Natural killer cell (primary cell): ENCODE results near the gene AUH. TPM values are rescaled to one million over a fixed set of nuclear protein-coding genes. Genes with fewer than 3 reads are reported as not detected.

Source experiments
- ATAC-seq, 3 donors: fragments of 150-1000 bp in 2 of 3; fragments of 200-7000 bp in 1 of 3; cut with Tn5 transposase; 1 replicate in 1 of 3; 2 replicates in 2 of 3; pipeline ENCODE4 v1.10.0; 2021; ENCODE audit warnings: mild to moderate bottlenecking in 2 of 3, moderate library complexity in 2 of 3
- DNase-seq, 2 donors: peaks; one replicate each; pipeline versions ENCODE4 v3.0.0 to v3.0.0-alpha.2; 2013 to 2021; ENCODE audit warnings: mixed read lengths in 1 of 2
- H3K27ac ChIP-seq: one replicate; pipeline ENCODE4 v1.5.1; 2013; ENCODE audit warnings: mild to moderate bottlenecking, low read length
- H3K27me3 ChIP-seq: one replicate; pipeline ENCODE4 v1.6.1; 2013; ENCODE audit warnings: low read length; ENCODE audit not compliant: control insufficient read depth, insufficient read depth
- H3K36me3 ChIP-seq: one replicate; pipeline ENCODE4 v1.6.1; 2013; ENCODE audit warnings: low read length; ENCODE audit not compliant: control insufficient read depth, insufficient read depth
- H3K4me1 ChIP-seq: one replicate; pipeline ENCODE4 v1.6.1; 2013; ENCODE audit warnings: low read length; ENCODE audit not compliant: control insufficient read depth, insufficient read depth
- H3K4me3 ChIP-seq: one replicate; pipeline ENCODE4 v1.5.1; 2013; ENCODE audit warnings: low read length
- H3K9me3 ChIP-seq: one replicate; pipeline ENCODE4 v1.6.1; 2013; ENCODE audit warnings: low read length; ENCODE audit not compliant: control insufficient read depth, insufficient read depth
- H3K27ac Mint-ChIP-seq, 2 donors: one replicate each; pipeline ENCODE4 v1.8.0; 2022; ENCODE audit warnings: mild to moderate bottlenecking in 2 of 2, mixed read lengths in 2 of 2, moderate library complexity in 1 of 2
- H3K27me3 Mint-ChIP-seq, 2 donors: one replicate each; pipeline ENCODE4 v1.8.0; 2022; ENCODE audit warnings: low read depth in 2 of 2, mixed read lengths in 2 of 2
- H3K36me3 Mint-ChIP-seq: one replicate; pipeline ENCODE4 v1.8.0; 2022; ENCODE audit warnings: mixed read lengths
- H3K4me1 Mint-ChIP-seq, 2 donors: one replicate each; pipeline ENCODE4 v1.8.0; 2022; ENCODE audit warnings: mixed read lengths in 2 of 2
- H3K4me3 Mint-ChIP-seq: one replicate; pipeline ENCODE4 v1.8.0; 2022; ENCODE audit warnings: mild to moderate bottlenecking, moderate library complexity, mixed read lengths
- H3K9me3 Mint-ChIP-seq, 2 donors: one replicate each; pipeline ENCODE4 v1.8.0; 2022; ENCODE audit warnings: mixed read lengths in 2 of 2
- WGBS: methylation state at CpG from one replicate; pipeline ENCODE4 v1.1.7; 2013; ENCODE audit warnings: missing lambda C conversion rate; ENCODE audit not compliant: insufficient coverage; 5-methylcytosine and 5-hydroxymethylcytosine counted together
- intact Hi-C: fragments of 100-400 bp; cut with micrococcal nuclease; formaldehyde crosslinking; loops from one replicate; pipeline ENCODE4 v1.14.2; 2022
- total RNA-seq, 4 donors: library from RNA; stranded (reverse); fragments of 120-200 nt in 1 of 4; gene quantifications; one replicate each; pipeline versions ENCODE4 v1.2.3 to v1.2.4, GENCODE V29; 2013 to 2022
- TF ChIP-seq, protein P1 (sequence below): fragments of 200-600 bp; IDR thresholded peaks from one replicate; pipeline ENCODE4 v1.8.0; 2022; ENCODE audit warnings: antibody characterized with exemption

The AUH gene
- total RNA-seq, 3 donors from 2014 or later (not counting 1 experiment from before 2014, with no cell fraction given), result 26.7 to 36.6 (median 34.9) TPM

DNA sequence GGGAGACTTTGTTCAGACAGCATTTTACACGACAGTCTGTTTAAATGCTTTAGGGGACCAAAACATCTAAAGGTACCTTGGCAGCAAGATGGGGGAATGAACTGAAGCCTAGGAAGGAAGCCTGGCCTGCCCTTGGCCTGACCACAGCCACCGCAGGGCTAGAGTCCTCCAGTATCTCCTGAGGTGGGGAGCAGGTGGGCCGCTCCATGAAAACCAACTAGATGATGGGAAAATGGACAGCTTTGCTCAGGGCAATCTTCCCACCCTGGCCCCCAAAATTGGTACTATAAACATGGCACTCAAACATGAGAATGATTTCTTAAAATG lies 153.3 kb downstream of the AUH start:
- Histone ChIP-seq H3K4me3 (no peak overlapping the region), H3K4me1 (peaks cover 30% of the 10 kb centered on the region), H3K27me3 (no peaks in the 10 kb centered on the region), H3K27ac (peak overlapping the region; percentile 56), H3K9me3 (no peaks in the 10 kb centered on the region), H3K36me3 (no peaks in the 10 kb centered on the region)
- peaks cover 42 to 47% of the 10 kb centered on the region in 2 donors for H3K4me1 Mint-ChIP-seq
- no peaks in the 10 kb centered on the region for H3K27me3 Mint-ChIP-seq
- TF ChIP-seq, protein P1, sequence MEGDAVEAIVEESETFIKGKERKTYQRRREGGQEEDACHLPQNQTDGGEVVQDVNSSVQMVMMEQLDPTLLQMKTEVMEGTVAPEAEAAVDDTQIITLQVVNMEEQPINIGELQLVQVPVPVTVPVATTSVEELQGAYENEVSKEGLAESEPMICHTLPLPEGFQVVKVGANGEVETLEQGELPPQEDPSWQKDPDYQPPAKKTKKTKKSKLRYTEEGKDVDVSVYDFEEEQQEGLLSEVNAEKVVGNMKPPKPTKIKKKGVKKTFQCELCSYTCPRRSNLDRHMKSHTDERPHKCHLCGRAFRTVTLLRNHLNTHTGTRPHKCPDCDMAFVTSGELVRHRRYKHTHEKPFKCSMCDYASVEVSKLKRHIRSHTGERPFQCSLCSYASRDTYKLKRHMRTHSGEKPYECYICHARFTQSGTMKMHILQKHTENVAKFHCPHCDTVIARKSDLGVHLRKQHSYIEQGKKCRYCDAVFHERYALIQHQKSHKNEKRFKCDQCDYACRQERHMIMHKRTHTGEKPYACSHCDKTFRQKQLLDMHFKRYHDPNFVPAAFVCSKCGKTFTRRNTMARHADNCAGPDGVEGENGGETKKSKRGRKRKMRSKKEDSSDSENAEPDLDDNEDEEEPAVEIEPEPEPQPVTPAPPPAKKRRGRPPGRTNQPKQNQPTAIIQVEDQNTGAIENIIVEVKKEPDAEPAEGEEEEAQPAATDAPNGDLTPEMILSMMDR, result no peak
- WGBS, result 24% methylated on average over 3 of the region's 3 CpGs
- H3K36me3 Mint-ChIP-seq, result no peaks in the 10 kb centered on the region
- DNase-seq, result no peak
- peak in 1 of 3 donors; percentile 2 for ATAC-seq
- peak overlapping the region; percentile 67 for H3K4me3 Mint-ChIP-seq
- H3K9me3 Mint-ChIP-seq, result no peaks in the 10 kb centered on the region
- H3K27ac Mint-ChIP-seq, result peak overlapping the region; percentile 75 to 88
- intact Hi-C loops, result loop anchor here (2.0 kb wide), 1 partner anchor 16 kb away; no protein-coding TSS in a partner anchor

DNA sequence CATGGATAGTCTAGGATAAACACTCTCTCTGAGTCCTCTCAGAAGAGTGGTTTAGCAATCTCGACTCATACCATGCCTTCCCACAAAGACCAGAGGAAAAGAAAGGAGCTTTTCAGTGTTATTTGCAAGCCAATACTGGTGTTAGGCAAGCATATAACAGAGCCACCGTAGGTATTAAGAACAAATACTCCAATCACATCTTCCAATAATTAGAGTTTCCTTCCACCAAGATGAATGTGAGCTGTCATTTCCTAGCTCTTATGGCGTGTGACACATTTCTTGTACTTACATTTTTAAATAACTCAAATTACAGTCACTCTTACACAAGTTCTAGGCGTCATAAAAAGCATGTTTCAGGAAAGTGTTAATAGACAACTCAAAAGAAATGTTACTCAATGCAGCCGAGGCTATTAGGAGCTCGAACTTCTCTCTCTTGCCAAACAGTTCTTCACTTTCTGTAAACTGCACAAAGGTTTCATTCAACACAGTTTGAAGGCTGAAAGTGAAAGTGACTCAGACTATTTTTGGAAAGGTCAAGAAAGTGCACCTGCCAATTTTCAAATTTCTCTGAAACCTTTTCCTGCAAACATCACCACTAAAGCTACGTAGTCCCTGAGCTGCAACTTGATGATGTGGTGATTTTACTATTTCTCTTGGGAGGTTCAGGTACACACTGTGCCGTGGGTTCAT lies 153.8 kb downstream of the AUH start:
- peak overlapping the region; percentile 67 for H3K4me3 Mint-ChIP-seq
- DNase-seq (peak in 1 of 2 donors; percentile 44), ATAC-seq (peak; percentile 54 to 69 (median 58))
- Histone ChIP-seq H3K27ac (peak overlapping the region; percentile 56), H3K4me3 (no peak overlapping the region), H3K9me3 (peaks cover under 1% of the 10 kb centered on the region), H3K4me1 (peaks cover 29% of the 10 kb centered on the region), H3K27me3 (no peaks in the 10 kb centered on the region), H3K36me3 (no peaks in the 10 kb centered on the region)
- intact Hi-C loops, result loop anchor here (2.0 kb wide), 1 partner anchor 15 kb away; no protein-coding TSS in a partner anchor
- 9% methylated on average over 6 of the region's 8 CpGs for WGBS
- H3K27ac Mint-ChIP-seq, result peak overlapping the region; percentile 75 to 88
- H3K27me3 Mint-ChIP-seq, result no peaks in the 10 kb centered on the region
- H3K4me1 Mint-ChIP-seq, result peaks cover 42 to 47% of the 10 kb centered on the region in 2 donors
- TF ChIP-seq, protein P1, result no peak
- H3K9me3 Mint-ChIP-seq, result peaks cover 0 to 2% of the 10 kb centered on the region in 2 donors
- no peaks in the 10 kb centered on the region for H3K36me3 Mint-ChIP-seq

DNA sequence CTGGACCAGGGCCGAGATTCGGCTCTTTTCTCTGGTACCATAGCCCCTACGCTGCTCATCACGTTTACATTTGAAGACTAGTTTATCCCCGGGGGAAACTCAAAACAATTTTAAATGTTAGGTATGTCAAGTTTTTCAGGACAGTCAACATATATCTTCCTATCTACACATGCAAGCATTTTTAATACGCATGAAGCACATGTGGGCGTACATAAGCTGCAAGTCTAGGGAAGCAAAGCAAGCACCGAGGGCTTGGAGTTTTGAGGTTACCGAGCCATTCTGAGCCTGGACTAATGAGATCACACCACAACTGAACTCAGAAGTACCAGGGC lies 154.4 kb downstream of the AUH start:
- no peaks in the 10 kb centered on the region for H3K36me3 ChIP-seq

More for the DNA sequence above, 154.4 kb downstream of the AUH start:
- TF ChIP-seq, protein P1, result no peak
- Histone ChIP-seq H3K27ac (peak overlapping the region; percentile 56), H3K27me3 (no peaks in the 10 kb centered on the region), H3K9me3 (peaks cover 3% of the 10 kb centered on the region), H3K4me3 (no peak overlapping the region), H3K4me1 (peaks cover 24% of the 10 kb centered on the region)
- peak overlapping the region; percentile 75 to 88 for H3K27ac Mint-ChIP-seq
- ATAC-seq, result no peak
- peaks cover 42 to 44% of the 10 kb centered on the region in 2 donors for H3K4me1 Mint-ChIP-seq
- DNase-seq, result no peak
- H3K36me3 Mint-ChIP-seq, result no peaks in the 10 kb centered on the region
- H3K9me3 Mint-ChIP-seq, result peaks cover 0 to 2% of the 10 kb centered on the region in 2 donors
- no peaks in the 10 kb centered on the region for H3K27me3 Mint-ChIP-seq
- H3K4me3 Mint-ChIP-seq, result no peak overlapping the region
- intact Hi-C loops, result no loop called here
- WGBS, result 88% methylated on average over 9 of the region's 9 CpGs
